H7 (cell line): ENCODE measurements around the gene SORBS1. TPM values are rescaled to one million over a fixed set of nuclear protein-coding genes. Genes with fewer than 3 reads are reported as not detected.
"Not testable (repeated sequence)": the region's sequence is repeated elsewhere in the genome, so short reads cannot be mapped to it uniquely, and the experiment has no call there.

Experiments
- DNase-seq: peaks from one replicate; pipeline ENCODE4 v3.0.0; 2012
- H3K27me3 ChIP-seq: 2 replicates; pipeline ENCODE4 v1.6.0; 2011; ENCODE audit warnings: mild to moderate bottlenecking, low read length; ENCODE audit not compliant: control insufficient read depth, insufficient read depth
- H3K36me3 ChIP-seq: replicated peaks from 2 replicates; pipeline ENCODE4 v1.5.1; 2011; ENCODE audit warnings: low read length; ENCODE audit not compliant: control insufficient read depth, insufficient read depth
- H3K4me3 ChIP-seq: 2 replicates; pipeline ENCODE4 v1.5.1; 2011; ENCODE audit warnings: low read depth, mild to moderate bottlenecking, control low read depth, low read length, moderate library complexity; ENCODE audit not compliant: insufficient read depth
- total RNA-seq: library from RNA; depleted of rRNA; stranded (reverse); fragments of >200 nt; shearing (Covaris generic); gene quantifications from 2 replicates; pipeline ENCODE4 v1.2.3, GENCODE V29; 2014

Gene SORBS1
- total RNA-seq, 1 experiment from 2014 or later = 10.2 TPM

- Histone ChIP-seq H3K36me3 (peaks cover 1% of the 10 kb centered on the region; the same call in 1 of the 2 replicates), H3K4me3 (no peak overlapping the region), H3K27me3 (no peaks in the 10 kb centered on the region)
- DNase-seq = no peak
Observed at GRCh38 chr10:95350830-95351228, 210.3 kb downstream of the SORBS1 start.

DNA sequence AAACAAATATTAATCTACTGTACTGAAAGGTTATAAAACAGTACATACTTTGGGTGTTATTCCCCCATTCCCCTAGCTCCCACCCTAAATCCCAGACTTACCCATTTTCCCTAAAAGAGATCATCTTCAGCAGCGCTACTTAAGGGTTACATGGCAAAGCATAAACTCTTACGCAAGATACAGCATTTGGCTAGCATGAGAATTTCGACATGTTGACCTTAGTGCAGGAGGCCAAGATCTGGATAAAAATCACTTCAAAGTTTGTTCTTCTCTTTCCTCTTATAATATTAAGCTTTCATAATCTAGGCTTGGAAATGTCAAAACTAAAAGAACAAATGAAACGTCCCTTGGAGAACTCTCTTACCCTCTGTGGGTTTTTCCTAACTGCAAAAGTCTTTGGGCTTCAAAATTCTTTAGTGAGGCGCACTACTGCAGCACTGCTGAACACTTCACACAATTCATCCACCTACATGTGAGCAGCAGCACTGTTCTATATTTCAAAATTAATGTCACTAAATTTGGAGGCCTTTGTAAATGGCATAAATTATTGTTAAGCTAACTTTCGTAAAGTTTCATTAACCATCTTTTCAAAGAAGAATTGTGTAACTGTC, 210.8 kb downstream of the SORBS1 start:
- Histone ChIP-seq H3K4me3 (no peak overlapping the region), H3K27me3 (no peaks in the 10 kb centered on the region), H3K36me3 (peaks cover 1% of the 10 kb centered on the region; the same call in 1 of the 2 replicates)
- DNase-seq = no peak

- not testable (repeated sequence) for H3K36me3 ChIP-seq, H3K27me3 ChIP-seq, H3K4me3 ChIP-seq, DNase-seq
Observed at GRCh38 chr10:95347402-95347766, 213.8 kb downstream of the SORBS1 start.

DNA sequence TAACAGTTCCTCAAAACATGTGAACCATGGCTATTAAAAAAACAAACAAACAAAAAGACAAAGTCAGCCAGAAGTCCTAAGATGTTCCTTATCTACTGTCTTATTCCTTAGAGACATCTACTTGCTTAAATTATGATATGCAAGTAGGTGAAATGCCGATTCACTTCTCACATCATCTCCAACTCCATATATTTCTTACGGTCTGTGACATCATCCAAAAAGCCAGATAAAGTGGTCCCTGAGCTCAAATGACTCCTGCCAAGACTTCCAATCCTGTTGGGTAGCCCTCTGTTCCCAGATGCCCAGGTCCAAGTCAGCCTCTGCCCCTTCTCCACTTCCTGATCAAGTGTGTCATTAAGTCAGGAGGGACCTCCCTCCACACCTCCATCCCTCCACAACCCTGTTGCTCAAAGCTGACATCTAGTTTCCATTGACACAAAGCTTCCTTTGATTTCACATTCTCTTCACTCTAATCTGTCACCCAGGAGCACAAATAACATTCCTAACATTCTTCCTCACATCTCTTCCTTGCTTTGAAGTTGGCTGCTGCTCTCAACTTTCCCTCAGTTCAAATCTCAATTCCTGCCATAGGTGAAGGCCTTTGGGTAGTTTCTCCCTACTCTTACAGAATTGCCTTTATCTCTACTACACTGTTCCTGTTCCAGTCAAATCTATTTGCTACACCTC, 214.3 kb downstream of the SORBS1 start:
- no peak overlapping the region for H3K4me3 ChIP-seq
- no peaks in the 10 kb centered on the region for H3K27me3 ChIP-seq
- DNase-seq = peak; percentile 46
- H3K36me3 ChIP-seq = no peaks in the 10 kb centered on the region; the same call in 1 of the 2 replicates

GRCh38 chr10:95343573-95343972, 217.6 kb downstream of the SORBS1 start:
- DNase-seq = no peak
- peaks cover 3% of the 10 kb centered on the region; the same call in 1 of the 2 replicates for H3K36me3 ChIP-seq
- H3K4me3 ChIP-seq = no peak overlapping the region
- H3K27me3 ChIP-seq = no peaks in the 10 kb centered on the region

DNA sequence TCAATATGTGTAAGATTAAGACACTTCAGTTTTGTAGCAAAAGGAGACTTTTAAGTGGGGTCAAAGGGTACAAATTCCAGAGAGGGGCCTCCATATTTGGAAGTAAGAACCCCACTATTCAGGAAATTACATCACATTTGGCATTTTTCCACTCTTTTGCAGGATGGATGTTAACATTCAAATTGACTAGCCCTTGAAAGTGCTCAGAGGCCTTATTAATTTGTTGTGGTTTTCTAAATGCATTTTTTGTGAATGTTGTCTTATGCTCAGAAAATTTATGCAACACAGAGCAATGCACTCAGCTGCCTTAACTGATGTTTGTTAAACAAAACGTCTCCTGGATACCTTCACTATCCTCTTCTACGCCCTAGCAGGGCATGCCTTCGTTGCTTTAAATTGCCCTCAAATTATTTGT, 219.4 kb downstream of the SORBS1 start:
- no peak for DNase-seq
- Histone ChIP-seq H3K4me3 (no peak overlapping the region), H3K27me3 (no peaks in the 10 kb centered on the region), H3K36me3 (peaks cover 3% of the 10 kb centered on the region; the same call in 1 of the 2 replicates)

DNA sequence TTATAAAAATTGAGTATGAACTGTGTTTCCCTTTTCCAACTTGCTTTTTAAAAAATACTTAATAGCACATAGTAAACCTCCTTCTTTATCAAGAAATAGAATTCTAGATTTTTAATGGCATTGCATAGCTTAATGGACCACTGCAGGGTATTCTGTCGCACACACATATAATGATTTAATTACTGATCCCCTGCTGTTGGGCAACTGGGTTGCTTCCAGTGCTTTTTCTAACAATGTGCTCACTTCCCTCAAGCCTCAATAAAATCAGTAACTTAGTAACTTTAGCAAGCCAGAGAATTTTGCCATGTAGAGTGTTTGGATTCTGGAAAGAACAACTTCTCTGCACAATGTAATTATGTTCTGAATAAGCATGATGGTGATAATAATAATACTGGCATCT, 221.3 kb downstream of the SORBS1 start:
- peaks cover 3% of the 10 kb centered on the region for H3K36me3 ChIP-seq
- H3K4me3 ChIP-seq = no peak overlapping the region
- no peaks in the 10 kb centered on the region for H3K27me3 ChIP-seq
- DNase-seq = no peak

DNA sequence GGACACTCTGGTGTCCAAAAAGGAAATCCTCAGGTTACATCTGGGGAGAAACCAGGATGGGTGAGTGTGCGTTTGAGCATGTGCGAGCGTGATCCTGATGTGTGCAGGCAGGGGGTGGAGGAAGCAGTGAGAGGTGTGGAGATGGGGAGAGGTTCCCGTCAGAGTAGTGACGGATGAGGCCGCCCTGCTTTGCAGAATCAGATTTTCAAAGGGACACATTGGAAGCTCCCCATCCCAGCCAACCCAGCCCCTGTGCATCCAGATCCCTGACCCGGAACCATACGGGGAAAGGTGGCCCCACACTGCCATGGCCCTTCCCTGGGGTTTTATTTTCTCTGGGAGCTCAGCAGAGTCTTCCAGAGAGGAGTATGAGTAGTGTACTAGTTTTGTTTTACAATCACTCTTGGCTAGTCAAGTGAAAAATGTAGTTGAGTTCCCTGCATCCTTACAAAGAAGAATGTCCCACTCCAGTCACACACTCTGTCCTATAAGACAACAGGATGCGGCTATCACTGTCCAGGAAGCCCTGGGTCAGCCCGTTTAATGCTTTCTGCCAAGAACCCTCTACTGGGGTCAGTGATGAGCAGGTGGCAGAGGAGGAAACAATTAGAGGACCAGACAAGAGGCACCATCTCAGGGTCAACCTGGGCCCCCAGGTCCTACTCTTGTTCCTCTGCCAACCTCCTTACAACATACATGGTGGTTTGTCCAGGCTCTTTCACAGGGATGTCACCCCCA, 223.6 kb downstream of the SORBS1 start:
- Histone ChIP-seq H3K4me3 (no peak overlapping the region), H3K27me3 (no peaks in the 10 kb centered on the region), H3K36me3 (peaks cover 3% of the 10 kb centered on the region)
- no peak for DNase-seq

DNA sequence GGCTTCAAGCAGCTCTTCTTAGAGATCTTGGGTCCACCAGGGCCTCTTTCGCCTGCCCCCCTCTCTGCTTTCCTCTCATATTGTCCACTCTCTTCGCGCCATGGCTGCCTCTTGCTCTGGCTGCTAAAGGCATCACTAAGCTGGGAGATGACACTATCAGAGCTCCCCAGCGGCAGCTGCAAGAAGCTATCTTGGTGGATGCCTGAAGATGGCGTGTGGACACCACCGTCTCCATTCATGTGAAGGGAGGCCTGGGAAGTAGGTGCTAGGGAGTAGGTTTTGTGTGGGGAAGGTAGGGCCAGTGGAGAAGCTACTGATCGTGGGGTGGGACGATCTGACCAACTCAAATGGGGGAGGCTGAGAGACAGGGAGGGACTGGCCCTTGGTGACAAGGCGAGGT, 224.5 kb downstream of the SORBS1 start:
- Histone ChIP-seq H3K36me3 (peaks cover 3% of the 10 kb centered on the region), H3K4me3 (no peak overlapping the region), H3K27me3 (no peaks in the 10 kb centered on the region)
- no peak for DNase-seq

- Histone ChIP-seq H3K4me3 (no peak overlapping the region), H3K36me3 (peaks cover 3% of the 10 kb centered on the region), H3K27me3 (no peaks in the 10 kb centered on the region)
- no peak for DNase-seq
Observed at GRCh38 chr10:95335933-95336699, 225.1 kb downstream of the SORBS1 start.

DNA sequence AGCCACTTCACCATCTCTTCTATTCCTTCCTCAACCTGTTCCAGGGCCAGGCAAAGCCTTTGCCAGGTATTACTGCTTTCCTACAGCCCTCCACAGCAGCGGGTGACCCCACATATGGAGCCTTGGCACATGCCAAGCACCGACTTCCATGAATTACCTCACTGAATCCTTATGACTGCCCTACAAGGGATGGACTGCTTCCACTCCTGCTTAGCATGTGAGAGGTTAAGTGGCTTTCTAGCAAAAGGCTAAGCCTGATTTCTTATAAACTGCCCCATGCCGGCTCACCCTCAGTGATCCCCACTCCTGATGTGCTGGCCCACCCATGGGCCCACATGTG, 226.4 kb downstream of the SORBS1 start:
- no peaks in the 10 kb centered on the region for H3K27me3 ChIP-seq
- DNase-seq = no peak
- H3K4me3 ChIP-seq = no peak overlapping the region
- peaks cover 2% of the 10 kb centered on the region; the same call in 1 of the 2 replicates for H3K36me3 ChIP-seq

DNA sequence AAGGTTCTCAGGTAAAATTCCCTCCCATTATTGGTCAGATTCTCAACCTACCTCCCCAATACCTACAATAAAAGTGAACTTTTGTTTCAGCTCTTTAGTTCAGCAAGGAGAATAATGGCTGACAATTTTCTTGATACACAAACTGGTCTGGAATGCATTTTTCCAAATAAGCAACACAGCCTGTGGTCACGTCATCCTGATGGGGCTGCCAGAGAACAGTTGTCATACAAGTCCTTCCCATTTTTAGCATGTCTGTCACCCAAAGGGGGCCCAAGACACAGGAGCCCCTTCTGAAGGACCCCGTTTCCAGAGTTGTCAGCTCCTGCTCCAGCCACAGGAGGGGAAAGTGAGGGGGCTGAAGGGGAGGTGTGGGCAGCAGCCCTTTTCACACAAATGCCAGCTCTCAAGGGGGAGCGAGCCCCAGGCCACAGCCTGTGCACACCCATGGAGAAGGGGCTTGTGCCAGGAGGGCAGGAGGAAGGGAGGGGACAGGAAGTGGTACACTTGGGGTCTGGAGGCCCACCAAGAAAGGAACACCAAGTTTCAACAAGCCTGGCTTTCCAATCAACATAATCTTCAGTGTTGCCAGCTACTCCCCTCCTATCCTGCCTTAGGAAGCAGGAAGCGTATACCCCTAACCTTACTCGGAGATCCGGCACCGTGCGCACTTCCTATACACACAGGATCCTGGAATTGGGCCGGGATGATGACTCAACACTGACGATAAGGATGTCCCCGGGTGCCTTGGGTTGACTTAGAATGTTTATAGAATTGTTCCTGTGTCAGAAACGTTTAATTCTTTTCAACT, 227.0 kb downstream of the SORBS1 start:
- Histone ChIP-seq H3K4me3 (no peak overlapping the region), H3K36me3 (peaks cover 2% of the 10 kb centered on the region; the same call in 1 of the 2 replicates), H3K27me3 (no peaks in the 10 kb centered on the region)
- DNase-seq = no peak

DNA sequence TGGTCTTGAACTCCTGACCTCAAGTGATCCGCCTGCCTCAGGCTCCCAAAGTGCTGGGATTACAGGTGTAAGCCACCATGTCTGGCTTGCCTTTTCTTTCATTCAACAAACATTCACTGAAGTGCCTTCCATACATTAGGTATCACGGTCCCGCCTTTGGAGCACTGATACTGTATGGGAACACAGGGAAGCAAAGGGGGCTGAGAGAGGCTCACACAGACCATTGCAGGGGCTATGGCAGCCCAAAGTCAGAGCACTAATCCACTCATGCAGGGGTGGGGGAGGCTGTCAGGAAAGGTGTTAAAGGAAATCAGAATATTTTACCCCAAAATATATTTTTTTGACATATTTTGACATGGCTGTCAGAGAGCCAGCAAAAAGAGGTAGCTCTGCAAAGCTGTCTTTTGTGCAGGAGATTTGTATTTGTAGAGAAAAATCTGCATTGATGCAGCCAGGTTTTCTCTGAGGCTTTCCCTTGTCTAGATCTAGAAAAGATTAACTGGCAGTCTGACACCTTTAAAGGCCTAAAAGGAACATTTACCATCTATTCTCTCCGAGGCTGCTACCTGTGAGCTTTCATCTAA, 228.4 kb downstream of the SORBS1 start:
- no peaks in the 10 kb centered on the region; the same call in 1 of the 2 replicates for H3K36me3 ChIP-seq
- no peak for DNase-seq
- H3K27me3 ChIP-seq = no peaks in the 10 kb centered on the region
- H3K4me3 ChIP-seq = no peak overlapping the region
